GM23338 (cell line): ENCODE results near the gene LAPTM4A. TPM values are rescaled to one million over a fixed set of nuclear protein-coding genes. Genes with fewer than 3 reads are reported as not detected.

Experiments
- ATAC-seq: fragments of 200-7000 bp; cut with Tn5 transposase; 3 replicates; pipeline ENCODE4 v1.9.1; 2020
- DNase-seq: peaks from one replicate; pipeline ENCODE4 v3.0.0-alpha.2; 2015; ENCODE audit warnings: low spot score
- H2AFZ ChIP-seq: fragments of 200-600 bp; sonication (generic); 2 replicates; pipeline ENCODE4 v1.8.0; 2016; ENCODE audit warnings: antibody characterized with exemption, mild to moderate bottlenecking, moderate library complexity
- H3F3A ChIP-seq: fragments of 200-600 bp; sonication (generic); replicated peaks from 2 replicates; pipeline ENCODE4 v1.8.0; 2017; ENCODE audit warnings: antibody characterized with exemption, mixed run types, low read depth
- H3K27ac ChIP-seq: fragments of 200-600 bp; sonication (generic); 2 replicates; pipeline ENCODE4 v1.6.1; 2016; ENCODE audit warnings: low read depth
- H3K27me3 ChIP-seq: fragments of 200-600 bp; sonication (generic); 2 replicates; pipeline ENCODE4 v1.8.0; 2016; ENCODE audit warnings: mild to moderate bottlenecking, mixed run types, moderate library complexity; ENCODE audit not compliant: insufficient read depth
- H3K36me3 ChIP-seq: fragments of 200-600 bp; sonication (generic); 2 replicates; pipeline ENCODE4 v1.8.0; 2016; ENCODE audit warnings: mild to moderate bottlenecking; ENCODE audit not compliant: insufficient read depth
- H3K4me1 ChIP-seq: fragments of 200-600 bp; sonication (generic); 2 replicates; pipeline ENCODE4 v1.8.0; 2016; ENCODE audit warnings: mild to moderate bottlenecking, moderate library complexity; ENCODE audit not compliant: insufficient read depth
- H3K4me2 ChIP-seq: fragments of 200-600 bp; sonication (generic); 2 replicates; pipeline ENCODE4 v1.7.1; 2017; ENCODE audit warnings: mixed run types
- H3K4me3 ChIP-seq: fragments of 200-600 bp; sonication (generic); 2 replicates; pipeline ENCODE4 v1.6.1; 2016; ENCODE audit warnings: mixed run types
- H3K79me2 ChIP-seq: fragments of 200-600 bp; sonication (generic); replicated peaks from 2 replicates; pipeline ENCODE4 v1.8.0; 2017; ENCODE audit warnings: mild to moderate bottlenecking; ENCODE audit not compliant: insufficient read depth
- H3K9me2 ChIP-seq: fragments of 200-600 bp; sonication (generic); 2 replicates; pipeline ENCODE4 v1.8.0; 2017; ENCODE audit not compliant: insufficient read depth
- H4K20me1 ChIP-seq: fragments of 200-600 bp; sonication (generic); replicated peaks from 2 replicates; pipeline ENCODE4 v1.8.0; 2017; ENCODE audit warnings: mild to moderate bottlenecking; ENCODE audit not compliant: insufficient read depth
- H3K27ac Mint-ChIP-seq: 2 replicates; pipeline ENCODE4 v1.8.0; 2020; ENCODE audit warnings: inconsistent platforms, mild to moderate bottlenecking, moderate library complexity, mixed read lengths
- H3K27me3 Mint-ChIP-seq: 3 replicates; pipeline ENCODE4 v1.8.0; 2022; ENCODE audit warnings: low read depth, mild to moderate bottlenecking, moderate library complexity, mixed read lengths, inconsistent platforms; ENCODE audit not compliant: insufficient read depth, poor library complexity
- H3K36me3 Mint-ChIP-seq: 3 replicates; pipeline ENCODE4 v1.8.0; 2021; ENCODE audit warnings: low read depth, mild to moderate bottlenecking, inconsistent platforms, moderate library complexity, mixed read lengths
- H3K4me1 Mint-ChIP-seq: 3 replicates; pipeline ENCODE4 v1.8.0; 2020; ENCODE audit warnings: mild to moderate bottlenecking, inconsistent platforms, mixed read lengths
- H3K4me3 Mint-ChIP-seq: 3 replicates; pipeline ENCODE4 v1.8.0; 2021; ENCODE audit warnings: moderate library complexity, mild to moderate bottlenecking, inconsistent platforms, mixed read lengths
- H3K9me3 Mint-ChIP-seq: 3 replicates; pipeline ENCODE4 v1.8.0; 2020; ENCODE audit warnings: moderate library complexity, mild to moderate bottlenecking, inconsistent platforms, mixed read lengths
- CREB1 ChIP-seq: fragments of 250-450 bp; sonication (Bioruptor Pico); IDR thresholded peaks from 2 replicates; pipeline ENCODE4 v1.5.0; 2020; ENCODE audit warnings: low read depth, mild to moderate bottlenecking, moderate library complexity
- CTCF ChIP-seq, 2 experiments: fragments of 200-600 bp in 1 of 2; sonication (generic) in 1 of 2; conservative IDR thresholded peaks; 2 replicates each; pipeline versions ENCODE4 v1.5.1 to v1.6.1; 2016 to 2017; ENCODE audit warnings: antibody characterized with exemption in 2 of 2, low read depth in 2 of 2, mild to moderate bottlenecking in 2 of 2, moderate library complexity in 1 of 2
- EZH2phosphoT487 ChIP-seq: fragments of 200-600 bp; sonication (generic); IDR thresholded peaks from one replicate; pipeline ENCODE4 v1.8.1; 2018; ENCODE audit warnings: antibody characterized with exemption; ENCODE audit not compliant: unreplicated experiment
- NANOG ChIP-seq: IDR thresholded peaks from 2 replicates; pipeline ENCODE4 v1.6.1; 2016; ENCODE audit warnings: antibody characterized with exemption, borderline replicate concordance
- POLR2AphosphoS5 ChIP-seq: IDR thresholded peaks from 2 replicates; pipeline ENCODE4 v1.6.1; 2016; ENCODE audit warnings: antibody characterized with exemption, low read depth
- ZNF331 ChIP-seq: fragments of 250-450 bp; sonication (Bioruptor Pico); IDR thresholded peaks from 2 replicates; pipeline ENCODE4 v1.5.0; 2020; ENCODE audit warnings: low read depth, mild to moderate bottlenecking, moderate library complexity
- polyA plus RNA-seq: library from polyadenylated mRNA; unstranded; fragments of >200 nt; fragmentation: Nextera tagmentation; extraction: Ambion mirVana; gene quantifications from 2 replicates; pipeline ENCODE4 v1.2.1, GENCODE V29; 2016
- total RNA-seq: library from RNA; depleted of rRNA; stranded (reverse); fragments of >200 nt; shearing (Covaris generic); gene quantifications from 2 replicates; pipeline ENCODE4 v1.2.3, GENCODE V29; 2014

The LAPTM4A gene
- total and polyA plus RNA-seq, 2 experiments from 2014 or later, result 123 to 214 TPM

DNA sequence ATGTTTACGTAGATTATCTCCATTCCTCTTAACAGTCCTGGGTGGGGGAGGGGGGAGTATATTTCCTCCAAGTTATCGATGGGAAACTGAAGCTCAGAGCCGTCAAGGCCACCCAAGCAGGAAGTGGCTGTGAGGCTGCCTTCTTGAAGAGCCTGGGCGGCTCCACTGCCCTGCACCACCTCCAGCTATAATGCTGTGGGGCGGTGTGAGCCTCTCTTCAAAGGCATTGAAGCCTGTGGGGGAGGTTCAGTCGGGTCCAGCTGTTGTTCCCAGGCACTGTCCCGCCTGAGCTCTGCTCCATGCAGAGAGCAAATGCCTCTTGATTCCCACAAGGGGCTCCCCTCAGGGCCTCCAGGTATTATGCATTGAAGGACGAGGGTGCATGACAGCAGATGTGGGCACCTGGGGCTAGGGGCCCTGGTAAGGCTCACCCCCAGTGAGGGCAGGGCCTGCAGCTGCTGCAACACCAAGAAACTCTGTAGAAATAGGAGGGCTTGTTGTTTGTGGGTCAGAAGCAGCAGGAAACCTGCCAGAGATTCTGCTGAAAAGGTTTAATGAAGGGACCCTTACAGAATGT, 29.5 kb upstream of the LAPTM4A start:
- TF ChIP-seq ZNF331 (CRISPR knock-in tag), result no peak
- TF ChIP-seq POLR2AphosphoS5, result no peak
- no peak for TF ChIP-seq CTCF (conservative IDR thresholded peaks at IDR 0.05; ENCODE audit: low read depth in 2 of 2)
- H3K4me3 Mint-ChIP-seq, result no peak overlapping the region
- H3K36me3 Mint-ChIP-seq, result no peaks in the 10 kb centered on the region
- Histone ChIP-seq H3K27me3 (no peaks in the 10 kb centered on the region), H3K4me2 (no peak overlapping the region; the same call in 1 of the 2 replicates), H3K4me3 (no peak overlapping the region), H3K27ac (no peak overlapping the region), H3K9me2 (no peaks in the 10 kb centered on the region), H2AFZ (peak overlapping the region; percentile 80), H3K36me3 (no peaks in the 10 kb centered on the region), H3K4me1 (peaks cover 10% of the 10 kb centered on the region), H3K79me2 (no peaks in the 10 kb centered on the region), H3F3A (no peaks in the 10 kb centered on the region), H4K20me1 (no peaks in the 10 kb centered on the region)
- no peak overlapping the region for H3K27ac Mint-ChIP-seq
- DNase-seq (peak; percentile 53), ATAC-seq (peak; percentile 94)
- no peaks in the 10 kb centered on the region; the same call in 2 of the 3 replicates for H3K9me3 Mint-ChIP-seq
- peaks cover 6% of the 10 kb centered on the region for H3K27me3 Mint-ChIP-seq
- H3K4me1 Mint-ChIP-seq, result peaks cover 11% of the 10 kb centered on the region

- Histone ChIP-seq H3K27me3 (no peaks in the 10 kb centered on the region), H3K4me1 (peaks cover 10% of the 10 kb centered on the region), H3K4me2 (no peak overlapping the region; the same call in 1 of the 2 replicates), H2AFZ (peak overlapping the region; percentile 80), H4K20me1 (no peaks in the 10 kb centered on the region), H3K27ac (no peak overlapping the region), H3F3A (no peaks in the 10 kb centered on the region), H3K9me2 (no peaks in the 10 kb centered on the region), H3K4me3 (no peak overlapping the region), H3K36me3 (no peaks in the 10 kb centered on the region), H3K79me2 (no peaks in the 10 kb centered on the region)
- Mint-ChIP-seq H3K27ac (no peak overlapping the region), H3K4me1 (peaks cover 11% of the 10 kb centered on the region), H3K4me3 (no peak overlapping the region), H3K27me3 (peaks cover 6% of the 10 kb centered on the region), H3K36me3 (no peaks in the 10 kb centered on the region), H3K9me3 (no peaks in the 10 kb centered on the region; the same call in 2 of the 3 replicates)
- TF ChIP-seq NANOG (no peak), EZH2phosphoT487 (no peak), CTCF (conservative IDR thresholded peaks at IDR 0.05; ENCODE audit: low read depth in 2 of 2) (no peak), CREB1 (CRISPR knock-in tag) (no peak), POLR2AphosphoS5 (no peak)
- DNase-seq (no peak), ATAC-seq (peak; percentile 13; the same call in 2 of the 3 replicates)
Measured at GRCh38 chr2:20080428-20080827, 29.0 kb upstream of the LAPTM4A start.
